GM13977 (cell line): Measurements from ENCODE around the gene SNRPA1.
A peak's percentile ranks its signal among the peaks of the same experiment; 100 is the strongest.

ENCODE experiments used
- DNase-seq: peaks from one replicate; pipeline ENCODE4 v3.0.0; 2012; ENCODE audit warnings: low spot score
- CTCF ChIP-seq: IDR thresholded peaks from 2 replicates; pipeline ENCODE4 v1.5.1; 2012; ENCODE audit warnings: mild to moderate bottlenecking, control low read depth; ENCODE audit not compliant: insufficient read depth; ENCODE audit errors: extremely low read depth, missing control alignments
- in situ Hi-C: fragments of 300-500 bp; cut with MboI; formaldehyde crosslinking; loops from one replicate; pipeline ENCODE4 v1.12.0; 2022; ENCODE audit warnings: low sequenced_read_pairs, low pct_unique_long_range_greater_than_20kb, mixed read lengths, inconsistent platforms; ENCODE audit not compliant: unreplicated experiment

Gene SNRPA1

GRCh38 chr15:101252836-101253235 lies 42.2 kb downstream of the SNRPA1 start:
- DNase-seq, result no peak
- no peak for TF ChIP-seq CTCF
- in situ Hi-C loops, result loop anchor here (10.0 to 25.0 kb wide), 3 partner anchors 158 to 641 kb away; partner anchors contain the start of genes ASB7, LINS1 and LRRK1

GRCh38 chr15:101251830-101252820 lies 42.9 kb downstream of the SNRPA1 start, which contains the start of gene CHSY1:
Gene CHSY1 (minus strand): TSS chr15:101252048. CDS start chr15:101251456, 592 bp downstream.
- in situ Hi-C loops, result loop anchor here (10.0 to 25.0 kb wide), 3 partner anchors 157 to 640 kb away; partner anchors contain the start of genes ASB7, LINS1 and LRRK1
- DNase-seq, result peak; percentile 94
- TF ChIP-seq CTCF, result peak; percentile 57

GRCh38 chr15:101250873-101251829 lies 43.9 kb downstream of the SNRPA1 start:
- DNase-seq, result peak; percentile 60
- TF ChIP-seq CTCF, result no peak
- in situ Hi-C loops, result loop anchor here (10.0 to 25.0 kb wide), 3 partner anchors 156 to 639 kb away; partner anchors contain the start of genes ASB7, LINS1 and LRRK1

- TF ChIP-seq CTCF, result no peak
- DNase-seq, result no peak
- in situ Hi-C loops, result loop anchor here (10.0 to 25.0 kb wide), 3 partner anchors 156 to 638 kb away; partner anchors contain the start of genes ASB7, LINS1 and LRRK1
Measured at GRCh38 chr15:101250341-101250831, 44.7 kb downstream of the SNRPA1 start.

- no peak for DNase-seq
- TF ChIP-seq CTCF, result no peak
- in situ Hi-C loops, result loop anchor here (10.0 kb wide), 1 partner anchor 53 kb away; no protein-coding TSS in a partner anchor
Measured at GRCh38 chr15:101248274-101248673, 46.8 kb downstream of the SNRPA1 start.
